WTC11 (cell line): ENCODE measurements around the gene CCDC8. TPM values are rescaled to one million over a fixed set of nuclear protein-coding genes. Genes with fewer than 3 reads are reported as not detected.

Experiments
- ATAC-seq: fragments of 200-7000 bp; cut with Tn5 transposase; 2 replicates; pipeline ENCODE4 v1.10.0; 2021; ENCODE audit warnings: mild to moderate bottlenecking, moderate library complexity
- CTCF ChIA-PET: fragments of 300-600 bp; sonication (Branson Sonifier 250); formaldehyde crosslinking; loops from one replicate; lab custom pipeline; 2021; ENCODE audit warnings: antibody characterized with exemption; lab: Charles Lee
- POLR2A ChIA-PET: fragments of 350-600 bp; sonication (Branson Sonifier 250); formaldehyde crosslinking; loops from one replicate; lab custom pipeline; 2021; ENCODE audit warnings: antibody characterized with exemption; lab: Charles Lee
- DNase-seq: peaks from one replicate; pipeline ENCODE4 v3.0.0; 2021; ENCODE audit warnings: low spot score
- H3K27ac Mint-ChIP-seq: 2 replicates; pipeline ENCODE4 v1.8.0; 2021; ENCODE audit warnings: mixed read lengths
- H3K27me3 Mint-ChIP-seq: 2 replicates; pipeline ENCODE4 v1.8.0; 2021; ENCODE audit warnings: low read depth, mild to moderate bottlenecking, moderate library complexity, mixed read lengths
- H3K36me3 Mint-ChIP-seq: 2 replicates; pipeline ENCODE4 v1.8.0; 2021; ENCODE audit warnings: mixed read lengths
- H3K4me1 Mint-ChIP-seq: 2 replicates; pipeline ENCODE4 v1.8.0; 2022; ENCODE audit warnings: mixed read lengths
- H3K4me3 Mint-ChIP-seq: 2 replicates; pipeline ENCODE4 v1.8.0; 2021; ENCODE audit warnings: mild to moderate bottlenecking, moderate library complexity, mixed read lengths
- H3K9me3 Mint-ChIP-seq: 2 replicates; pipeline ENCODE4 v1.8.0; 2021; ENCODE audit warnings: mixed read lengths
- AR ChIP-seq: fragments of 250-450 bp; sonication (Bioruptor Pico); IDR thresholded peaks from 2 replicates; pipeline ENCODE4 v1.9.0; 2021; ENCODE audit warnings: mild to moderate bottlenecking
- ATF1 ChIP-seq: sonication (generic); formaldehyde crosslinking; IDR thresholded peaks from 2 replicates; pipeline ENCODE4 v1.8.1; 2023; ENCODE audit warnings: mild to moderate bottlenecking, moderate library complexity, missing genetic modification reagents
- ATF2 ChIP-seq: sonication (generic); formaldehyde crosslinking; IDR thresholded peaks from 2 replicates; pipeline ENCODE4 v1.8.1; 2022; ENCODE audit warnings: low read depth, missing genetic modification reagents, borderline replicate concordance
- FOXP4 ChIP-seq: sonication (generic); formaldehyde crosslinking; IDR thresholded peaks from 2 replicates; pipeline ENCODE4 v1.8.0; 2022; ENCODE audit warnings: mild to moderate bottlenecking, missing genetic modification reagents
- GABPB1 ChIP-seq: sonication (generic); formaldehyde crosslinking; IDR thresholded peaks from 2 replicates; pipeline ENCODE4 v1.8.1; 2023; ENCODE audit warnings: mild to moderate bottlenecking, missing genetic modification reagents
- GRHL2 ChIP-seq: fragments of 250-450 bp; sonication (Bioruptor Pico); IDR thresholded peaks from 2 replicates; pipeline ENCODE4 v1.8.0; 2022; ENCODE audit warnings: mild to moderate bottlenecking, moderate library complexity; ENCODE audit not compliant: insufficient replicate concordance, severe bottlenecking
- MAX ChIP-seq: sonication (generic); formaldehyde crosslinking; IDR thresholded peaks from 2 replicates; pipeline ENCODE4 v1.8.0; 2022; ENCODE audit warnings: mild to moderate bottlenecking, missing genetic modification reagents
- PRRX2 ChIP-seq: fragments of 250-450 bp; sonication (Bioruptor Pico); IDR thresholded peaks from 2 replicates; pipeline ENCODE4 v1.8.0; 2021; ENCODE audit warnings: mild to moderate bottlenecking
- USF1 ChIP-seq: sonication (generic); formaldehyde crosslinking; IDR thresholded peaks from 2 replicates; pipeline ENCODE4 v1.8.0; 2022; ENCODE audit warnings: mild to moderate bottlenecking, missing genetic modification reagents
- USF2 ChIP-seq: sonication (generic); formaldehyde crosslinking; IDR thresholded peaks from 2 replicates; pipeline ENCODE4 v1.8.1; 2023; ENCODE audit warnings: mild to moderate bottlenecking, missing genetic modification reagents, moderate library complexity
- ZNF138 ChIP-seq: sonication (generic); formaldehyde crosslinking; conservative IDR thresholded peaks from 2 replicates; pipeline ENCODE4 v1.8.1; 2022; ENCODE audit warnings: mild to moderate bottlenecking, moderate library complexity, missing genetic modification reagents
- ZNF263 ChIP-seq: sonication (generic); formaldehyde crosslinking; IDR thresholded peaks from 2 replicates; pipeline ENCODE4 v1.8.1; 2022; ENCODE audit warnings: low read depth, mild to moderate bottlenecking, moderate library complexity, missing genetic modification reagents
- ZNF416 ChIP-seq: fragments of 250-450 bp; sonication (Bioruptor Pico); IDR thresholded peaks from 2 replicates; pipeline ENCODE4 v1.9.0; 2021; ENCODE audit warnings: mild to moderate bottlenecking, inconsistent platforms
- ZNF423 ChIP-seq: fragments of 250-450 bp; sonication (Bioruptor Pico); IDR thresholded peaks from 2 replicates; pipeline ENCODE4 v2.1.2; 2022; ENCODE audit warnings: mild to moderate bottlenecking, moderate library complexity
- ZNF671 ChIP-seq: fragments of 250-450 bp; sonication (Bioruptor Pico); IDR thresholded peaks from 2 replicates; pipeline ENCODE4 v1.8.0; 2021; ENCODE audit warnings: mild to moderate bottlenecking
- total RNA-seq: library from RNA; stranded (reverse); gene quantifications from 3 replicates; pipeline ENCODE4 v1.2.3, GENCODE V29; 2021

Gene CCDC8
- total RNA-seq, 1 experiment from 2014 or later, result 25.7 TPM

GRCh38 chr19:46447006-46447405 is 33.6 kb upstream of the CCDC8 start:
- DNase-seq (no peak), ATAC-seq (no peak)
- ChIA-PET POLR2A (no interaction called here), CTCF (interaction anchor here (1.4 kb wide), 1 partner anchor 82 kb away, joined by 4 read pairs; no protein-coding TSS in a partner anchor)
- no peak overlapping the region for H3K4me3 Mint-ChIP-seq
- H3K27ac Mint-ChIP-seq, result no peak overlapping the region
- H3K4me1 Mint-ChIP-seq, result no peaks in the 10 kb centered on the region
- H3K36me3 Mint-ChIP-seq, result peaks cover 7% of the 10 kb centered on the region; the same call in 1 of the 2 replicates
- peaks cover 3% of the 10 kb centered on the region for H3K27me3 Mint-ChIP-seq
- TF ChIP-seq ZNF416 (CRISPR knock-in tag) (no peak), GRHL2 (no peak)
- peaks cover 9% of the 10 kb centered on the region for H3K9me3 Mint-ChIP-seq

- DNase-seq, result no peak
- ATAC-seq, result no peak
- POLR2A ChIA-PET, result no interaction called here
- Mint-ChIP-seq H3K4me3 (no peak overlapping the region), H3K4me1 (no peaks in the 10 kb centered on the region), H3K9me3 (peaks cover 9% of the 10 kb centered on the region), H3K27ac (no peak overlapping the region), H3K36me3 (peaks cover 7% of the 10 kb centered on the region; the same call in 1 of the 2 replicates), H3K27me3 (peaks cover 3% of the 10 kb centered on the region)
- CTCF ChIA-PET, result interaction anchor here (1.1 kb wide), 1 partner anchor 50 kb away, joined by 4 read pairs; no protein-coding TSS in a partner anchor
- no peak for TF ChIP-seq ZNF423 (CRISPR knock-in tag)
- TF ChIP-seq ZNF671 (CRISPR knock-in tag), result no peak
- no peak for TF ChIP-seq MAX
- TF ChIP-seq USF2, result no peak
- TF ChIP-seq ZNF138 (CRISPR knock-in tag), result no peak
- TF ChIP-seq GABPB1, result no peak
- TF ChIP-seq ATF2 (CRISPR knock-in tag), result no peak
- TF ChIP-seq ZNF263 (CRISPR knock-in tag), result no peak
- TF ChIP-seq USF1 (CRISPR knock-in tag), result no peak
- TF ChIP-seq PRRX2 (CRISPR knock-in tag), result no peak
- no peak for TF ChIP-seq ATF1 (CRISPR knock-in tag)
- TF ChIP-seq FOXP4 (CRISPR knock-in tag), result no peak
- TF ChIP-seq AR, result no peak
These were observed 32.7 kb upstream of the CCDC8 start for GRCh38 chr19:46446021-46446420.
